T-helper 1 cell treated with Interleukin-12 subunit alpha and Interleukin-12 subunit beta and Interleukin-4 antibody, amounts not matched to agents 30 μg/mL and 1 μg/mL, for 36 hours (primary cell): ENCODE results near the gene VPS54.

Experiments used
- H3K27ac Mint-ChIP-seq: one replicate; pipeline ENCODE4 v1.8.0; 2021; ENCODE audit warnings: mild to moderate bottlenecking, mixed read lengths
- H3K27me3 Mint-ChIP-seq: one replicate; pipeline ENCODE4 v1.8.0; 2021; ENCODE audit warnings: low read depth, mixed read lengths
- H3K36me3 Mint-ChIP-seq: one replicate; pipeline ENCODE4 v1.8.0; 2021; ENCODE audit warnings: low read depth, mixed read lengths
- H3K4me1 Mint-ChIP-seq: one replicate; pipeline ENCODE4 v1.8.0; 2021; ENCODE audit warnings: low read depth, mixed read lengths
- H3K4me3 Mint-ChIP-seq: one replicate; pipeline ENCODE4 v1.8.0; 2021; ENCODE audit warnings: mild to moderate bottlenecking, moderate library complexity, mixed read lengths
- H3K9me3 Mint-ChIP-seq: one replicate; pipeline ENCODE4 v1.8.0; 2021; ENCODE audit warnings: mixed read lengths

The VPS54 gene

GRCh38 chr2:63866009-63866709 lies 153.1 kb downstream of the VPS54 start:
- Mint-ChIP-seq H3K36me3 (peaks cover 39% of the 10 kb centered on the region), H3K27ac (peak overlapping the region; percentile 2), H3K9me3 (no peaks in the 10 kb centered on the region), H3K4me1 (peaks cover 22% of the 10 kb centered on the region), H3K27me3 (no peaks in the 10 kb centered on the region), H3K4me3 (no peak overlapping the region)

DNA sequence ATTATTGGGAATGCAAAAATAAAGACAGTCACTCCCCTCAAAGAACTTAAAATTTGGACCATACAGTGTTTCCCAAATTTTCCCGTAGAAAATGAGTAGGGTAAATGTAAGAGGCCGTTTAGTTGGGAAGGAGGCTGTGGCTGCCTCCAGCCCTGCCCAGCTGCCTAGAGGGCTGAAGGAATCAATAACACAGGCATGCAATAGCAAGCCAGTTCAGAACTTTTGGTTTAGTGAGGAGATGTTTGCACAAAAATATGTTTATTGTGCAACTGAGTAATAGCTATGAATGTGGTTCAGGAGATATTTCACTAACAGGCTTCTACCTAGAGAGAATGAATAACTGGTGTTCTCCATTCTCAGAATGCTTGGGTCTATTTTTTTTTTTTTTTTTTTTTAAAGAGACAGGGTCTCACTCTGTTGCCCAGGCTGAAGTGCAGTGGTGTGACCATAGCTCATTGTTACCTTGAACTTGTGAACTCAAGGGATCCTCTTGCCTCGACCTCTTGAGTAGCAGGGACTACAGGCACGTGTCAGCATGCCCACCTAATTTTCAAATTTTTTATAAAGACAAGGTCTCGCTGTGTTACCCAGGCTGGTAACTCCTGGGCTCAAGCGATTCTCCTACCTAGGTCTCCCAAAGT lies 153.9 kb downstream of the VPS54 start:
- Mint-ChIP-seq H3K4me1 (peaks cover 24% of the 10 kb centered on the region), H3K27me3 (no peaks in the 10 kb centered on the region), H3K36me3 (peaks cover 39% of the 10 kb centered on the region), H3K9me3 (no peaks in the 10 kb centered on the region), H3K27ac (no peak overlapping the region), H3K4me3 (no peak overlapping the region)

GRCh38 chr2:63863707-63864106 lies 155.5 kb downstream of the VPS54 start:
- H3K36me3 Mint-ChIP-seq: peaks cover 46% of the 10 kb centered on the region
- no peak overlapping the region for H3K27ac Mint-ChIP-seq
- H3K4me1 Mint-ChIP-seq: peaks cover 26% of the 10 kb centered on the region
- H3K9me3 Mint-ChIP-seq: no peaks in the 10 kb centered on the region
- H3K4me3 Mint-ChIP-seq: no peak overlapping the region
- H3K27me3 Mint-ChIP-seq: no peaks in the 10 kb centered on the region

- Mint-ChIP-seq H3K9me3 (no peaks in the 10 kb centered on the region), H3K4me3 (no peak overlapping the region), H3K27ac (no peak overlapping the region), H3K36me3 (peaks cover 44% of the 10 kb centered on the region), H3K27me3 (no peaks in the 10 kb centered on the region), H3K4me1 (peaks cover 27% of the 10 kb centered on the region)
These were observed 156.4 kb downstream of the VPS54 start for GRCh38 chr2:63862806-63863205.

DNA sequence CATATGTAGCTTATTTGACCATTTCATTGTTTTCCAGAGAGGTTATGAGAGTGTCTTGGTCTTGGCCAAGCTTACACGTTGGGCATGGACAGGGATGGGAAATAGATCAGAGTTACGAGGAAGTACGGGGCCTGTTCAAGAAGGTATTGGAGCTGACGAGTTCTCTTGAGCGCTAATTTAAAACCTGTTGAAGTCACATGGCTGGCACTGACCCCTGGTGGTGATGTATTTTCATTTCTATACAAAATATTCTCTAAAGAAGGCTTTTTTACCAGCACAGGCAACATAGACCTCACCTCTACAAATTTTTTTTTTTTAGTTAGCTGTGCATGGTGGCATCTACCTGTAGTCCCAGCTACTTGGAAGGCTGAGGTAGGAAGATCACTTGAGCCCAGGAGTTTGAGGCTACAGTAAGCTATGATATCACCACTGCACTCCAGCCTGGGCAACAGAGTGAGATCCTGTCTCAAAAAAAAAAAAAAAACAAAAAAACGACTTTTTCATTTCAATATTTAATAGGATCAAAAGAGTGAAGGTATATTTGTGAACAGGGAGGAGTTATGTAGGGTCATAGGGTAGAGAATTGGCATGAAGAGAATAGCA lies 157.9 kb downstream of the VPS54 start:
- Mint-ChIP-seq H3K4me1 (peaks cover 34% of the 10 kb centered on the region), H3K27me3 (no peaks in the 10 kb centered on the region), H3K27ac (no peak overlapping the region), H3K36me3 (peaks cover 44% of the 10 kb centered on the region), H3K4me3 (no peak overlapping the region), H3K9me3 (no peaks in the 10 kb centered on the region)

DNA sequence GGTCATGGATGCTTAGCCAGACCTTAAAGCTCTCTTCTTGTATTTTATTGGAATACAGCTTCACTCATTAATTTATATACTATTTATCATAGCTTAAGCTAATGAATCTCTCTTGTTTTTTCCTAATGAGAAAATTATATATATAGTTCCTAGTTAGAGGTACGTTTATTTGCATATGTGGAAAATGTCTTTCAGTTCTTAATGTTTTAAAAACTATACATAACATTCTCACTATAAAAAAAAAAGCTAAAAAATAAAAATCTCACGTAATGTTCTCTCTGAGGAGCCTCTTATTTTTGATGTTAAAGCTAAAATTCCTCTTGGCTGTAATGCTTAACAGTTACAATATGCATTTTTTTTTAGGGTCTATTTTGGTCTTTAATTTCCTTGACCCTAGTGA lies 160.9 kb downstream of the VPS54 start:
- H3K9me3 Mint-ChIP-seq: no peaks in the 10 kb centered on the region
- H3K27me3 Mint-ChIP-seq: no peaks in the 10 kb centered on the region
- H3K4me3 Mint-ChIP-seq: no peak overlapping the region
- H3K27ac Mint-ChIP-seq: peak overlapping the region; percentile 45
- H3K4me1 Mint-ChIP-seq: peaks cover 50% of the 10 kb centered on the region
- H3K36me3 Mint-ChIP-seq: peaks cover 50% of the 10 kb centered on the region

DNA sequence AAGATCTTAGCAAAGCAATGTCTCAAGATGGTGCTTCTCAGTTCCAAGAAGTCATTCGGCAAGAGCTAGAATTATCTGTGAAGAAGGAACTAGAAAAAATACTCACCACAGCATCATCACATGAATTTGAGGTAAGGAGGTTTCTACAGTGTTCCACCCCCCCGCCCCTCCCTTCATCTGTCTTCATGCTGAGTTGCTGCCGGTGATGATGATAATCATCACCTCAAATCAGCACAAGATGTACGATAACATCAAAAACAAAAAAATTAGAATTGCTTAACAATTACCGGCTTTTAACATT lies 163.0 kb downstream of the VPS54 start:
- H3K27ac Mint-ChIP-seq: peak overlapping the region; percentile 94
- no peaks in the 10 kb centered on the region for H3K27me3 Mint-ChIP-seq
- H3K36me3 Mint-ChIP-seq: peaks cover 44% of the 10 kb centered on the region
- no peaks in the 10 kb centered on the region for H3K9me3 Mint-ChIP-seq
- H3K4me1 Mint-ChIP-seq: peaks cover 59% of the 10 kb centered on the region
- H3K4me3 Mint-ChIP-seq: peak overlapping the region; percentile 77

- Mint-ChIP-seq H3K9me3 (no peaks in the 10 kb centered on the region), H3K27ac (peak overlapping the region; percentile 94), H3K4me1 (peaks cover 59% of the 10 kb centered on the region), H3K36me3 (peaks cover 45% of the 10 kb centered on the region), H3K4me3 (peak overlapping the region; percentile 77), H3K27me3 (no peaks in the 10 kb centered on the region)
These were observed 163.6 kb downstream of the VPS54 start for GRCh38 chr2:63855418-63856302.

DNA sequence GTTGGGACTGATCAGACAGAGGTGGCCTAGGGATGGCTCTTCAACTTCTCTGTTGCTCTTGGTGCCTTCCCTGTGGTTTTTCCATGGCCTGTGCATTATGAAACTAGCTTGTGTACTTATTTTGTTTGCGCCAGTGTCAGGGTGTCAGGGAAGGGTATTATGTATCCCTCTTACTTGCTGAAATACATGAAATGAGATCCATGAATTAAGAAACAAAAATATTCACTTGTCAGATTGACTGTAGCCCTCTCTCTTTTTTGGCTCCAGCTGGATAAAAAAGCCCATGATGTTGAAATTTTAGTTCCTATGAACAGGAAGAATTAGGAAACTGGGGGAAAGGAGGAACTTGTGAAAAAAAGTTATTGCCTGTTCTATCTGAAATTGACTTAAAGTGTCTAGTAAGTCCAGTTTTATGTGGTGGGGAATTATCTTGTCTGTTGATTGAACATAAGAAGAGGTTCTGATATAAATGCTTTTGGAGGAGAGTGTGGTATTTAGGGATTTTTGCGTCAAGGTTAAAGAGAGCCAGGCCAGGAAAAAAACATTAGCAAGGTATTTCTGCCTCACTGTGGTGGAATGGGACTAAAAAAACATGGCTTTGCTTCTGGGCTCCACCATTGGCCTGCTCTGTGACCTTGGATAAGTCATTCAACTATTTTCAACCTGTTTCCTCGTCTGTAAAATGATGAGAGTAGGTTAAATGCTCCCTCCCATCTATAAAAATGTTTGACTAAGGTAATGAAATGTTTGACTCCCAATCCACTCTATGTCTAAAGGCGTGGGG lies 165.5 kb downstream of the VPS54 start:
- Mint-ChIP-seq H3K9me3 (no peaks in the 10 kb centered on the region), H3K4me3 (no peak overlapping the region), H3K36me3 (peaks cover 37% of the 10 kb centered on the region), H3K4me1 (peaks cover 66% of the 10 kb centered on the region), H3K27ac (peak overlapping the region; percentile 67), H3K27me3 (no peaks in the 10 kb centered on the region)

- H3K27ac Mint-ChIP-seq: no peak overlapping the region
- H3K9me3 Mint-ChIP-seq: peaks cover 6% of the 10 kb centered on the region
- peaks cover 42% of the 10 kb centered on the region for H3K36me3 Mint-ChIP-seq
- H3K4me1 Mint-ChIP-seq: peaks cover 62% of the 10 kb centered on the region
- no peak overlapping the region for H3K4me3 Mint-ChIP-seq
- H3K27me3 Mint-ChIP-seq: no peaks in the 10 kb centered on the region
These were observed 167.4 kb downstream of the VPS54 start for GRCh38 chr2:63851691-63852311.

GRCh38 chr2:63850649-63851048 lies 168.6 kb downstream of the VPS54 start:
- Mint-ChIP-seq H3K36me3 (peaks cover 40% of the 10 kb centered on the region), H3K4me1 (peaks cover 57% of the 10 kb centered on the region), H3K9me3 (peaks cover 6% of the 10 kb centered on the region), H3K27ac (no peak overlapping the region), H3K4me3 (no peak overlapping the region), H3K27me3 (no peaks in the 10 kb centered on the region)

DNA sequence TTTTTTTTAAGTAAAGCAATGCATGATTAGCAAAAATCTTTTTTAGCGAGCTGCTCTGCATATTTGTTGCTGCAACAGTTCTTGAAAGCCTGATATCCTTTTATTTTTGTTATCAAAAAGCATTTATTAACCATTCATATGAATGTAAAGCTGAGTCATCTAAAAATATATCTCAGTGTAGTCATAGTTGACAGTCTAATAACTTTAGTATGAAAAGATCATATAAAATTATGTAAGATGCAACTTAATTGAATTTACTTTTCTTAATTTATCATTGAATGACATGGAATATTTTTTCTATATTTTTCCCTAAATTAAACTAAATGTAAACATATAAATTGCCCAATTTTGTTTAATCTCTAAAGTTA lies 169.0 kb downstream of the VPS54 start:
- H3K36me3 Mint-ChIP-seq: peaks cover 42% of the 10 kb centered on the region
- no peaks in the 10 kb centered on the region for H3K27me3 Mint-ChIP-seq
- H3K4me3 Mint-ChIP-seq: no peak overlapping the region
- peaks cover 6% of the 10 kb centered on the region for H3K9me3 Mint-ChIP-seq
- no peak overlapping the region for H3K27ac Mint-ChIP-seq
- peaks cover 59% of the 10 kb centered on the region for H3K4me1 Mint-ChIP-seq

DNA sequence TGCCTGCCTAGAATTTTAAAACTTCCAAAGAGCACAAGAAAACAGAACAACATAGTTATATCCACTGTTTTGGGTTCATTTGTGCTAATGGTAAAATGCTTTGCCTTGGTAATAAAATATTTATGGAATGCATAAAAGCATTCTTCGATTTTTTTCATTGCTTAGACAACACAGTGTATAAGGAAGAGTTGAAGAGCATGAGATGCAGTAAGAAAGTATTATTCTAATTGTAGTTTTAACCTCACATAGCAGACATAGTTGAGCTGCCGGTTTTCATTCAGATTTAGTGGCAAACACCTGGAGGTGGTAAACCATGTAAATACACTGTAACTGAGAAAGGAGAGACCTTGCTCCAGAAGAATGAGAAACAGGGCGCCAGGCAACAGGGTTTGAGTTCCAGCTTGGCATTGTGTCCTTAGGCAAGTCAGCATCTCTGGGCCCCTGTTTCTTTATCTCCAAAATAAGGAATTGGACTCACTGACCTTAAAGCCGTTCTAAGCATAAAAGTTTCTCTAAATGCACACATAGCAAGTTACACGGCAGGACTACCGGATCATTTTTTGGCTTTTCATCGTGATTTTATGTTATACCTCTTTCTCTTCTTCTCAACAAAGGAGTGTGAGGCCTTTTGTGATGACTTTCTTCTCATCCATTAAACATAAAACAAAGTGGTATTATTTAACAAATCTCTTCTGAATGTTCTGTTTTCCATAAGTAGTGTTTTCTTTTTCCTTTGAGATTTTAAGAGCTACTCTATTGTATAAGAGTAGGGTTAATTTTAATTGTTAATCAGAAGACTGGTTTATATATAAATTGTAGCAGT lies 169.6 kb downstream of the VPS54 start:
- Mint-ChIP-seq H3K4me1 (peaks cover 60% of the 10 kb centered on the region), H3K36me3 (peaks cover 40% of the 10 kb centered on the region), H3K27me3 (no peaks in the 10 kb centered on the region), H3K27ac (no peak overlapping the region), H3K4me3 (no peak overlapping the region), H3K9me3 (peaks cover 6% of the 10 kb centered on the region)
